GM10847 (cell line): ENCODE measurements around the gene CCNH.

Experiments
- POLR2A ChIP-seq: IDR thresholded peaks from 2 replicates; pipeline ENCODE4 v1.6.1; 2011; ENCODE audit not compliant: insufficient read length; ENCODE audit errors: extremely low read depth

CCNH gene

GRCh38 chr5:87354496-87354895 is 58.2 kb downstream of the CCNH start:
- no peak for TF ChIP-seq POLR2A

- TF ChIP-seq POLR2A = no peak
Observed at GRCh38 chr5:87347841-87348240, 64.9 kb downstream of the CCNH start.

- TF ChIP-seq POLR2A = no peak
Observed at GRCh38 chr5:87347272-87347671, 65.5 kb downstream of the CCNH start.
